ENCODE results near the gene UBAC1. TPM values are rescaled to one million over a fixed set of nuclear protein-coding genes. Genes with fewer than 3 reads are reported as not detected.
A peak's percentile ranks its signal among the peaks of the same experiment; 100 is the strongest.

The UBAC1 gene
- total RNA-seq, 1 experiment from 2014 or later, result 55.6 TPM

GRCh38 chr9:136010615-136011361 lies 49.6 kb upstream of the UBAC1 start (continued):
- TF ChIP-seq ATF1 (CRISPR knock-in tag; IDR thresholded peaks at IDR 0.05) (no peak), CREB1 (CRISPR knock-in tag; IDR thresholded peaks at IDR 0.05) (no peak), TP53 (CRISPR knock-in tag; IDR thresholded peaks at IDR 0.05) (no peak), ZNF423 (CRISPR knock-in tag; IDR thresholded peaks at IDR 0.05) (0 out of 2 replicates have a peak, but pooled peaks have one; percentile 5), MXD4 (CRISPR knock-in tag; IDR thresholded peaks at IDR 0.05; ENCODE audit: borderline replicate concordance) (no peak), ZNF281 (CRISPR knock-in tag; IDR thresholded peaks at IDR 0.05) (peak; percentile 75), ZSCAN18 (CRISPR knock-in tag; IDR thresholded peaks at IDR 0.05) (no peak), ESRRA (CRISPR knock-in tag; IDR thresholded peaks at IDR 0.05; ENCODE audit: borderline replicate concordance) (no peak), FOXK1 (CRISPR knock-in tag; IDR thresholded peaks at IDR 0.05) (0 out of 2 replicates have a peak, but pooled peaks have one; percentile 20), ZNF263 (CRISPR knock-in tag; IDR thresholded peaks at IDR 0.05; ENCODE audit: low read depth) (peak; percentile 45; the same call in 1 of the 2 replicates), PRDM15 (CRISPR knock-in tag; IDR thresholded peaks at IDR 0.05) (no peak), IRF2 (CRISPR knock-in tag; IDR thresholded peaks at IDR 0.05; ENCODE audit: borderline replicate concordance, low read depth) (no peak), MLX (CRISPR knock-in tag; IDR thresholded peaks at IDR 0.05) (no peak)

- Mint-ChIP-seq H3K4me3 (no peak overlapping the region), H3K4me1 (peaks cover 45% of the 10 kb centered on the region)
Observed at GRCh38 chr9:136010176-136010575, 49.0 kb upstream of the UBAC1 start.

More at GRCh38 chr9:136010176-136010575, 49.0 kb upstream of the UBAC1 start:
- POLR2A ChIA-PET, result no interaction called here
- TF ChIP-seq E2F4 (CRISPR knock-in tag; IDR thresholded peaks at IDR 0.05; ENCODE audit: borderline replicate concordance, low read depth) (no peak), NFYB (CRISPR knock-in tag; conservative IDR thresholded peaks at IDR 0.05; ENCODE audit: low read depth) (no peak), ESRRA (CRISPR knock-in tag; IDR thresholded peaks at IDR 0.05; ENCODE audit: borderline replicate concordance) (no peak), ELF4 (CRISPR knock-in tag; IDR thresholded peaks at IDR 0.05; ENCODE audit: low read depth) (no peak), CREB1 (CRISPR knock-in tag; IDR thresholded peaks at IDR 0.05) (no peak), ZNF263 (CRISPR knock-in tag; IDR thresholded peaks at IDR 0.05; ENCODE audit: low read depth) (no peak), USF2 (CRISPR knock-in tag; IDR thresholded peaks at IDR 0.05) (no peak)
- Mint-ChIP-seq H3K27ac (0 out of 2 replicates have a peak overlapping the region, but pooled peaks have one; percentile 32), H3K27me3 (ENCODE audit: low read depth) (no peaks in the 10 kb centered on the region), H3K36me3 (no peaks in the 10 kb centered on the region), H3K9me3 (no peaks in the 10 kb centered on the region)
- ATAC-seq (no peak), DNase-seq (ENCODE audit: low spot score) (no peak)
- CTCF ChIA-PET, result no interaction called here

Measured in WTC11 (cell line).